Midbrain (tissue), 1 donor: ENCODE measurements around the gene NME5.

Source experiments
- DNase-seq: peaks from one replicate; lab custom pipeline; 2025; lab: John Stamatoyannopoulos, UW

The NME5 gene

DNA sequence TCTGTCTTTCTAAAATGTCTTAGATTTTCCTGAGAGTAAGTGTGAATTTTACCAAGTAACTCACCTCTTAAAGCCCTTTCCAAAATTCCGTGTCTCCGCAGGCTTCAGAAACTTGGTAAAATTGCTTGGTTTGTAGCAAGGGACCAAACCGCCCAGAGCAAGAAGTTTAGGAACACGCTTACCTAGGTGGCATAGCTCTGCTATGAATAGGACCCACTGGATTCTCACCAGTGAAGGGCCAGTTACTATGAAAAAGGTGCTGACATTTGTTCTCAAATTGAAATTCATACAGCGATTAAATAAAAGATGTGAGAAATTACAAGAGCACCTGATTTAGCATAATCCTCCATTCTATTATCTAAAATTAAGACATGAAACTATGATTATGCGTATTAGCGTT, 6.7 kb downstream of the NME5 start:
- no peak for DNase-seq

DNA sequence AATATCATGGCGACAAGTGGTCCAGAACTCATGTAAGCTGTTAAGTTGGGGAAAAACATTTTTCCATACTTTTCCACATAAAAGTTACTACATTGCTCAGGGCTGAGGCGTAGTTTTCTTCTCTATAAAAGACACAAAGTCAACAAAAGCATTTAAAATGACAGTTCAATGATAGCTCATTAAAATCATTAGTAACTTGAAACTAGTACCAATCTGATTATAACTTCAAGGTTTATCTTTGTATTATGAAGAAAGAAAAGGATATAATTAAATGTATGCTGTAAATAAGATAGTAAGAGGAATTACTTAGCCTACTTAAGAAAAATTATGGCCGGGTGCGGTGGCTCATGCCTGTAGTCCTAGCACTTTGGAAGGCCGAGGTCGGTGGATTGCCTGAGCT, 9.9 kb downstream of the NME5 start:
- DNase-seq, result no peak

DNA sequence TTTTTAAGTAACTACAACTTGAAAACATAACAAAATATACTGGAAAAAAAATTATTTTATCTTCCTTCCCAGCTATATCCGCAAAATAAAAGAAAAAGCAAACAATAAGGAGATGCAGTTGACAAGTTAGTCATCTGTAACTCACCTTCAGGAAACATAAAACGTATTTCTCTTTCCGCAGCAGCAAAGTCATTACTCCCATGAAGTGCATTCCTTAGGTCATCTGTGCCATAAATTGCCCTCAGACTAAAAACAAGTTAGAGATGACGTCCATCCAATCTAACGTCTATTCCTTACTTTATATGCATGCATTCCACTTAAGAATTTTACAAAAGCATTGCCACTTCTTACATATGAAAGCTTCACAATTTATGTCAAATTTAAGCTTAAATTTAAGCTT, 10.9 kb downstream of the NME5 start:
- no peak for DNase-seq

DNA sequence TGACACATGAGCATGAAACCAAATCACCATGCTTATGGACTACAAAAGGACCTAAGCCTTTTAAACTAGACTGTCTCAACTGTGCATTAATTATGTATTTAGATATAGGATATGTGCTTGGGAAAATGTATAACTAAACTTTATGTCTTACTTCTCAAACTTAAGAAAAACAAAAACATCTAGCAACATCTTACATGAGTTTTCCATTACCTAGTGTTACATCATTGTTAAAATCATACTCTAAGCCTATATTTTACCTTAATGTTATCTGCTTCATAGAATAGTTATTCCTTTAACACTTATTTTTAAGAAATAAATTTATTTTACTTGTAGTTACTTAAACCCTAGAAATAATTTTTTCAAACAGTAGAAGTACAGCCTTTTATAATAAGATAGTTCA, 24.0 kb downstream of the NME5 start:
- no peak for DNase-seq

DNA sequence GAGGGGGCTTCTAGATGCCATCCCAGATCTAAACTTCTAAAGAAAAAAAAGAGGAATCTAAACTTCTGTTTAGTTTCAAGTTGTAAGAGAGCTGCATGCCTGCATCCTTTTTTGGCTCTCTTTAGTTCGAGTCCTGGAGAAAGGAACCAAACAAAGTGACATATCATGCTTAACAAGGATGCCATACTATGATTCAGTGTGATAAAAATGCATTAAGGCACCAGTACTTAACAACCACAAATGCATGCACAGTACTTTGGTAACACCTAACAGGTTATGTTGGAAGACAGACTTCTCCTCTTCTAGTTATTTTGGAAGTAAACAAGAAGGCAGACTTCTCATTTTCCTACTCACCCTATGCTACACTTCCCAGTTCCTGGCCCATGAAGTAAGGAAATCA, 27.3 kb downstream of the NME5 start:
- no peak for DNase-seq

DNA sequence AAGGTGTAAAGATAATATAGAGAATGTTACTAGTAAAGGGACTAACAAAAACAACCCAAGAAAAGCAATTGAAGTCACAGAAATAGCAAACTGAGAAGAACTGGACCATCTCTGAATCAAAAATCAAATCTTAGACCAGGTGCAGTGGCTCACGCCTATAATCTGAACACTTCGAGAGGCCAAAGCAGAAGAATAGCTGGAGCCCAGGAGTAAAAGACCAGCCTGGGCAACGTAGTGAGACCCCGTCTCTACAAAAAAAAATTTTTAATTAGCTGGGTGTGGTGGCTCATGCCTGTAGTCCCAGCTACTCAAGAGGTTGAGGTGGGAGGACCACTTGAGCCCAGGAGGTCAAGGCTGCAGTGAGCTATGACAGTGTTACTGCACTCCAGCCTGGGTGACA, 28.0 kb downstream of the NME5 start:
- no peak for DNase-seq

DNA sequence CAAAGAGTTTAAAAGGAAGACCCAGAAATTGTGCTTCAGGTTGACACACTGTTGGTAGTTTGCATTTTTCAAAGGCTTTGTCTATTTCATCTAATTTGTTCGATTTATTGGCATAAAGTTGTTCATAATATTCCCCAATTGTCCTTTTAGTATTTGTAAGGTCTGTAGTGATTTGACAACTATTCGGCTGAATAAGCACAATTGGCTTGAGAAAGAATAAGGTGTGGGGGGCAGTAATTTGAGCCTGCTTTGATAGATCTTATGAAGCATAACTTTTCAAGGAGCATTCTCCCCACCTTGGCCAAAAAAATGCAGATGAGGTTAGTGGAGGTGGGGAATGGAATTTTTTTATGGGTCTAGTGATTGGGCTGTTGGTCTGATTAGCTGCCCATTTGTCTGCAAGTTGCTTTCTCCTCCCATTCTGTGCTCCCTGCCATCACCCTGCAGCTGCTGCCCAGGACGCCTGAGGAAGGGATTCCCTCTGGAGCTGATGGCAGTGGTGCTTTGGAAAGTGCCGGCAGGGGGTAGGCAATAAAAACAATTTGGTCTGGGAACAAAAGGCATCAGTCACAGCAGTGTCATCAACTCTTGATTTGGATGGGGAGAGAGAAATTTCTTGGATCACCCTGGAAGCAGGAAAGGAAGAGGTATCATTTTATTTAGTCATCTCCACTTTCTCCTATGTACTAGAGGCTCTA, 28.8 kb downstream of the NME5 start:
- DNase-seq, result no peak

DNA sequence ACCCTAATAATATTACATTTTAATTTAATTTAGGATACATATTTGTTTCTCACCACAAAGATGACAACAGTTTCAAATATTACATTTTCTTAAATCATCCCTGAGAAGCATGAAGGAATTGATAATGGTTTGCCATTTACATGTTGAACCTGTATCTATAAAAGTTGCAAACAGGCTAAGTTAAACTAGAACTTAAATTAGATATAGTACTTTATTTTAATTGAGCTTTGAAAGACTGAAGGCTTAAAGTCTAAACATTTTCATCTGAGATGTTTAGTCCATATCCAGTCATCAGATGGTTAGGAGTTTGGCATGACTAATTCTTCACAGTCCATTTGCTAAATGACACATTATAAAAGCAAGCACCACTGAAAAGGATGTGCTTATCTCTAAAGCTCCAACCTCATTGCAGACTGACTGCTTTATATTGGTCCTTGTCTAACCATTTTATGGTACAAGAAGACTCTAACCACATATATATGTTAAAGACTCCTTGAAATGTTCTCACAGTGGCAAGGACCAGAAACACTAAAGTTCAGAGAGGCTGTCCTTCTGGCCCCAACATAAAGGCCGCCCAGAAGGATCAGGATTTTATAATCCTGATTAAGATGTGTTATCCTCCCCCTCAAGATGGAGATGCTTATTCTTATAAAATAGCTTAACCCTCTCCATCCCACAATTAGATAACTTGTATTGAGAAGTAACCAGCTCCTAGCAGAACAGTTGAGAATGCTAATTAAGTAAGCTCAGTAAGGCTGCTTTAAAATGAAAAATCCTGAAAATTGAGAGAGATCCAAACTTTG, 29.6 kb downstream of the NME5 start:
- no peak for DNase-seq

DNA sequence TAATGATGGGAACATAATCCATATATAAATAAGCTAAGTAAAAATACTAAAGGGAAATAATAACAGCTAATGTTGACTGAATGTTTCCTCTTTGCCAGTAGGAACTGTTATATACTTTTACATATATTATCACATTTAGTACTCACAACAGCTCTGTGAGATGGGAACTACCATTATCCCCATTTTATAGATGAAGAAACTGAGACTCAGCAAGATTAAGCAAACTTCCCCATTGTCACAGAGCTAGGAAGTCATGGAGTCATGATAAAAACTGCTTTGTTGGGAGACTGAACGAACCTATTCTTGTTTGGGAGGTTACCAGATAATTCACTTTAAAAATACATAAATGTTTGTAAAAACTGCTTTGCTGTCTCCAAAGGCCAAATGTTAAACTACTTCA, 32.0 kb downstream of the NME5 start:
- DNase-seq, result no peak

DNA sequence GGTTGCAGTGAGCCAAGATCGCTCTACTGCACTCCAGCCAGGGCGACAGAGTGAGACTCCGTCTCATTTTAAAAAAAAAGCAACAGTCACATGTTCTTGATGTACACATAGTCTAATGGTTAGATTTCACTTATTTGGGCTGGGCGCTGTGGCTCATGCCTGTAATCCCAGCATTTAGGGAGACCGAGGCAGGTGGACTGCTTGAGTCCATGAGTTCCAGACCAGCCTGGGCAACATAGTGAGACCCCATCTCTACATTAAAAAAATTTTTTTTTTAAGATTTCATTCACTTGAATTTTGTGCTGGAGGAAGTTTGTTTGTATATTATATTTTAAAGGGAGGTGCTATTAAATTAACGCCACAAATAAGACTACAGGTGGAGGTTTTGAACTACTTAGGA, 33.5 kb downstream of the NME5 start:
- no peak for DNase-seq

DNA sequence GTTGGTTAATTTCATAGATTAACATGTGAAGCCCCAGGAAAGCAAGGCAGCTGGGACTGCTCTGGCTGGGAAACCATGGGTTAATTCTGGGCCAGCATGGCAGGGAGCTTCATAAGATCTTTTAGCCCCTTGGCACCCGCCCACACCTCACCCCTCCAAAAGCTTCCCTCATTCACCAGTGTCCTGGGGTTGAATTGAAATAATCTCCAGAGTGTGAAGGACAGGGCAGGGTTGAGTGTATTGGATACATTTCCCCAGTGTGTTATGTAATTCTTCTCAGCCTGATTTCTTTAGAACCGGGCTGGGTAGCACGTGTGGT, 36.0 kb downstream of the NME5 start:
- DNase-seq, result no peak

DNA sequence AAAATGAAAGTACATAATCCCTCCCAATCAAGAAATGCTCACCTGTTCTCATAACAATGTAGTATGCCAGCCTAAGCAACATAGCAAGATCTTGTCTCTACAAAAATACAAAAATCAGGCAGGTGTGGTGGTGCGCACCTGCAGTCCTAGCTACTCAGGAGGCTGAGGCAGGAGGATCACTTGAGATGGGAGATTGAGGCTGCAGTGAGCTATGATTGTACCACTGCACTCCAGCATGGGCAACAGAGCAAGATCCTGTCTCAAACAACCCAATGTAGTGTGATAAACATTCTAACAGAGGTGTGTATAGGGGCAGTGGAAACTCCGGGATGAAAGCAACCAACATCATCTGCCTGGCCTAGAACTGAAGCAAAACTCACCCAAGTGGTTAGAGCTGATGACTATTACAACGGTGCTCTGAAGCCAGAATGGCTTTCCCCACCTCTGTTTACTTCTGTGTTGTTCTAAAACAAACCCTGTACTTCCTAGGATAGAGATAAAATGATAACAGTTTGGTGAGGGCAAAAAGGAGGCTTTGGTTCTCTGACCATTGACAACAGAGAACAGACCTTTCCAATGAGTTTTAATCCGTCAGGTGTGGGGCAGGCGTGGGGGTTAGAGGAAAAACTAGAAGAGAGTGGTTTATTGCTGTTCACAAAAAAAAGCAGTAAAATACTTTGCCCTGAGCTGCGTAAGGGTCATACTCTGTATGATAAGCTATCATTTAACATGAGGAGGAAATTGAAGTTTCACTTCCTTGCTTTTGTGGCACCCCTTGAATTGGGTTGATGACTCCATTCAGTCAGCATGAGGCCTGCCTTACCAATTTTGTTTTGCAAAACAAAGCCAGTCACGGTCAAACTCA, 36.5 kb downstream of the NME5 start:
- DNase-seq, result no peak

DNA sequence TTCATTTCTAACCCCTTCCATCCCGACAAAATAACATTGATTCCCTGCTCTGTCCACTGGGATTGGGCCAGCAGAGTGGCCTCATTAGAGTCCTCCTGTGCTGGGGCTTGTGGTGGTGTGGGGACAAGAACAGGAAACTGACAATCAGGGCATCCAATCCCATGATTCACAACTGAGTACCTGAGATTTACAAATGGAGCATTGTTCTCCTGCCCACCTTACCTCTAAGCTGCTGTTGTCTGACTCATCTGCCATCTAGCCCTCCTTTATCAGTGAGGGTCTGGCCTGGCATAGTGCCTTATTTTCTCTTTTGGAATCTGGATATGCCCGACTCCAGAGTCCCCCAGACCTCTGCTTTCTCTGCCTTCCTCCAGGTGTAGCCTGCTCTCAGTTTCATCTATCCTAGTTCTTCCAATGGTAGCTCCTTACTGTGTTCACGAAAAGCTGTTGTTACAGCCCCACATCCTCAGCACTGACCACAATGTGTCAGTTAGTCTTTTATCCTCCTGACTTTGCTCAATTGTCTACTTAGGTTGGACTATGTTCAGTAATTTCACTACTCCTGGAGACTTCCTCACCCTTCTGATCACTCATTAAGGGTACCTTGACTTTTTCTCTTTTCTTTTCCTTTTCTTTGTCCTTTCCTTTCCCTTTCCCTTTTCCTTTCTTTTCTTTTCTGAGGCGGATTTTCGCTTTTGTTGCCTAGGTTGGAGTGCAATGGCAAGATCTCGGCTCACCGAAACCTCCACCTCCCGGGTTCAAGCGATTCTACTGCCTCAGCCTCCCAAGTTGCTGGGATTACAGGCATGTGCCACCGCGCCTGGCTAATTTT, 42.0 kb downstream of the NME5 start:
- no peak for DNase-seq

DNA sequence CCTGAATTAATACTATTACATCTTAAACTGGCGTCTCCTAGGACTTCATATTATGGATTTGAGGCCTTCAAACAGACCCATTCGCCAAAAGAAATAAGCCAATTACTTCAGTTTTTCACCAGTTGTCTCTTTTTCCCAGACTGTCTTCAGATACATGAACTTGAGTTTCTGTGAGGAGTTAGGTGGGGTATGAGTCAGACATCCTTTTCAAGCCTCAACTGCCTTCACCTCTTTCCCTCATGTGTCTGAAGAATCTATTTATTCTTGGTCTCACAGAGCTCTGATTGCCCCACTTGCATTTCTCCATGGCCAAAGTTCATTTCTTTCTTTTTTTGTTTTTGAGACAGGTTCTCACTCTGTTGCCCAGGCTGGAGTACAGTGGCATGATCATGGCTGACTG, 42.9 kb downstream of the NME5 start:
- DNase-seq, result no peak

DNA sequence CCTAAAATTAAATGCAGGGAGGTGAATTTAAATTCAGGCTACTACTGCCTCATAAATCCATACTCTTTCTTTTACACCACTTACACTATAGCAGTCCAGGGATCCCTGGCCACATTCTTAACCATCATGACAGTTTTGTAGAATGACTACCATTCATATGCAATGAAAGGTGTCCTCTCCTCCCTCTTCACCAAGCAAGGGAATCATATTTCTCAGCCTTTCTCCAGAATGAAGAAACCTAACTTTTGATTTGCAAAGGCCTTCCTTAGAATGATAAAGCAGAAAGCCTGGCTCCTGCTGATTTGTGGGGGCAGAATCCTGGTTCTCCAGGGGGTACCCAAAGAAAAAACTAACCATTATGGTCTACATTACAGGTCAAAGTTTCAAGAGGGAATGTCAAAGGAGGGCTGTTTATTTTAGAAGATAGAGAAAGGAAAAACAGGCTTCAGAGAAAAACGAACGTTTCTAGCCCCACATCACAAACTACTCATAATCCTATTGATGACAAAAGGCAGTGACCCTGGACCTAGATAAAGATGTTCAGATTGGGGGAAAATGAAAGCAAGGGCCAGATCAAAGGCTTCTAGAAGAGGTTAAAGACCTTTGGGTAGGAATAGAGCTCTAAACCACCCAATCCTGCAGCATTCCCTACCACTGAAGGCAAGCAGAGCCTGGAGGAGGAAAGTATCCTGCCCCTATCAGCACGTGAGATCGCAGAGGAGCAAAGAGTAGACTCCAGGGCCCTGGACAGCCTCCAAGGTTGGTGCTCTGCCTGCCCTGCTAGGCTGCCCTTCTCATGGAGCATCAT, 43.9 kb downstream of the NME5 start:
- no peak for DNase-seq

DNA sequence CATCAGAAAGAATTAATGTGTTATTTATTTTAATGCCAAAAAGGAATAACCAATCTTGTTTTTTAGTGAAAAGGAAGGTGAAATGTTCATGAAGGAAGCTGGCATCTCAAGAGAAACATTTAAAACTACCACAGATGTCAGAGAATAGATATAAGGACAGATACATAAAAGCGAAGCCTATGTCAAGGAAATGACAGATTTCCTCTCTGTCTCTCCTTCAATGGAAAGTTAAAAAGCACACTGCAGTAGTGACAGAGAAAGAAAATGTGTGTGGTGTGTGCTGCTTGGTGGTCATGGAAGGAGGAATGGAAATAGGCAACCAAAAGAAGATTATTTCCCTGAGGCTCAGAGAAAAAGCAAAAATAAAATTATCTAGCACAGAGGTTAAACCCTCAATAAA, 46.2 kb downstream of the NME5 start:
- no peak for DNase-seq

DNA sequence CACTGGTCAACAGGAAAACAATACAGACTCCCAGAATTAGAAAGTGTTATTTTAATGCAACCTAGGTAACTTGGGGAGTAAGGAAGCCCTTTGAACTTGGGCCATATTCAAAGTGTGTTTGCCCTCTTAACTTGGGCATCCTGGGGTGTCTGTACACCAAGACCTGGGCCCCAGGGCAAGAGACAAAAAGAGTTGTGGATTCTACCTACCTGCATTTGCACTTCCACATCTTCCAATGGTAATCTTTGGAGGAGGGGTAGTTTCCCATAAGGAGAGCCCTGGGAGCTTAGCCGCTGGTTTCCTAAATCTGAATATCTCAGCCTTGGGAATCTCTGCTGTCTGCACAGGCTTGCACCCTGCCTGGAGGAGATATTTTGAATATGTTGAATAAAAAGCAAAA, 46.9 kb downstream of the NME5 start:
- DNase-seq, result no peak

DNA sequence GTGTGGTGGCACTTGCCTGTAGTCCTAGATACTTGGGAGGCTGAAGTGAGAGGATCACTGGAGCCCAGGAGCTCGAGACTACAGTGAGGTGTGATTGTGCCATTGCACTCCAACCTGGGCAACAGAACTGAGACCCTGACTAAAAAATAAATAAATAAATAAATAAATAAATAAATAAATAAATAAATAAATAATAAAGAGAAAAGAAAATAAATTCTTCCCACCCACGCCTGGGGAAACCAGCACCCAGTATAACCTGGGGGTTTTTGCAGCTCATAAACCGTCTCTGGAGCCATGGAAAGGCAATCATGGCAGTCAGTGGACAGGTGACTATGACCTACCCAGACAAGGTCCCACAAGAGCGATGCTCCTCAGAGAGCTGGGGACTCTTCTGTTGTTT, 47.5 kb downstream of the NME5 start:
- DNase-seq, result no peak

DNA sequence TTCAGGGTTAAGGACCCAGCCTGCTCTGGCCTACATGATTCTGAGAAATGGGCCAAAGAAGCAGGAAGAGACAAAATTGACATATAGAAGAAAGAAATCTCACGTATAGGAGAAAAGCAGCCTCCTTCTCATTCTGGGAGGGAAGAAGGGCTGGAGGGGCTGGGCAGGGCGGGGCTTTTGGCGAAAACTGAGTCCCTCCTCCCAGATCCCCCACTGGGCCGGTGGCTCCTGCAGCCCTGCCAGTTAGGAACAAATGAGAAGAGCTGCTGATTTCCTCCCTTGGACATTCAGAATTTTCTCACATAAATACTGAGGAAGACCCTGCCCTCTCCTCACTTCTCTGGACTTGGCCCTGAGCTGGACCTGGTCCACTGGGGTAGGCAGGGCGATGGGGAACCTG, 55.5 kb downstream of the NME5 start, which contains the start of gene WNT8A:
Gene WNT8A (plus strand): TSS at position 332 of the 400 bp plus-strand sequence. CDS start 95 bp downstream, outside the sequence.
- no peak for DNase-seq

DNA sequence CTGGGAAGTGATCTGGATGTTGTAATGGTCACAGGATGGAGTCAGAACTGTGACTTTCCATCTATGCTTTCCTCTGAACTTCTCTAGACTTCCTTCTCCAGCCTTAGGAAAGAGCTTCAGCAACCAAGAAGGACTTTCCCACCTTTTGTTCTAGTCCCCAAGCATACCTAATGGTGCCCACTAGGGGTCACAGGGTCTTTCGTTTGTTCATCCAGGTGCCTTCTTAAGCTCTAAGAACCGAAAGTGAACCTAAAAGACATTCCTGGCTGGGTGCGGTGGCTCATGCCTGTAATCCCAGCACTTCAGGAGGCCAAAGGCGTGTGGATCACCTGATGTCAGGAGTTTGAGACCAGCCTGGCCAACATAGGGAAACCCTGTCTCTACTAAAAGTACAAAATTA, 57.2 kb downstream of the NME5 start:
- no peak for DNase-seq

DNA sequence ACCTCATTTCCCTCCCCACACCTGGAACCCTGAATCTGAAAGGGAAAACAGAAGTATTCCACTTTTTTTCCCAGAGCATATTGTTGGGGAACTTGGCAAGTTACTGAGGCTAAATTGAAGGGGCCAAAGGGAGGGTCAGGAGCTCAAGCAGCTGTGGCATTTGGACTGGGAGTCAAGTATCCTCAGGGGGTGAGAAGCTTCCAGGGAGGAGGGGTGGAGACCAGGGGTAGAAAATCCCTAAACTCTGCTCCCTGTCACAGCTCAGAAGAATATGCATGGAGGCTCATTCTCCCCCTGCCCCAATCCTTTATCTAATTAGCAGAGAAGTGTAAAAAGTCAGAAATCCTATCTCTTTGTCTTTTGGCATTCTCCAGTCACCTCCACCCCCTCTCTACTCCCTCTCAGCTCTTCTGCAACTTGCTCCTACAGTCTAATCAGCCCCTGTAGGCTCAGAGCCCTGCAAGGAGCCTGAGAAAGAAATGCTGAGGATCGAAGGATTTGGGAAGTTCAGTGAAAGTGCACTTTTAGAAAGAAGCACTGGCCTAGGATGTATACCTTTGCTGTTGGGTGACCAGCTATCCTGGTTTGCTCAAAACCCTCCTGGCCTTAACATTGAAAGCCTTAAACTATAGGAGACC, 61.1 kb downstream of the NME5 start:
- DNase-seq, result no peak
